ENCODE data around the gene LGALS7B.
"Not testable (repeated sequence)": the region's sequence is repeated elsewhere in the genome, so short reads cannot be mapped to it uniquely, and the experiment has no call there.

LGALS7B gene

DNA sequence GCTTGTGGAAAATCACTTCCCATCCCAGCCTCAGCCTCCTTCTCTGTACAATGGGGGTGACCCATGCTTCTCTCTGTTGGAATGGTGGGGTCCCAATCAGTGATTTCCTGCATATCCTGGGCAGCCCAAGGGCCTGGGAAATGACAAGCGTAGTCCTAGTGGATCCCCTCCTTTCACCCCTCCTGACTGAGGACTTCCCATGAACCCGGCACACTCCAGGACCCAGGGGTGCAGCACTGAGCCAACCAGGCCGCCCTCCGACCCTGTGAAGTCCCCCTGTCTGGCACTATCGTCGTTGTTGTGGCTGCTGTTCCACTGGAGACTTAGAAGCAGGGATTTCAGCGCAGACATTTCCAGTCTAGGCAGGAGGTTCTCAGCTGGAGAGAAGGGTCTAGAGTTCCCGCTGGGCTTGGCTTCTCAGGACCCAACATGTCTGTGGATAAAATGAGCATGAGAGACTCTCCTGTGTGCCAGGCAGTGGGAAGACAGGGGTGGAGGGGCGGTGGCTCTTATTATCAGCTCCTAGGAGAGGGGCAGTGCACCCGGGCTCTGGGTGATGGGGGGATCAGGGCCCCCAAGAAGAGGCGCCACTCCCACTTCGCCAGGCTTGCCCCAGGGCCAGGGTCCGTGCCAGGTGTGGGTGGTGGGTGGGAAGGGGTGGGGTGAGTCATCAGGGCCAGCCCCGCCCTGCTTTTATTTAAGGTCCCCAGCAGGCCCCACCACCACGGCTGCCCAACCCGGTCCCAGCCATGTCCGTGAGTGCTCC, at the start of gene LGALS7B:
LGALS7B (plus strand) TSS at position 723 of the 766 bp plus-strand sequence; CDS start at position 750, 27 bp downstream.
- DNase-seq = no peak

DNA sequence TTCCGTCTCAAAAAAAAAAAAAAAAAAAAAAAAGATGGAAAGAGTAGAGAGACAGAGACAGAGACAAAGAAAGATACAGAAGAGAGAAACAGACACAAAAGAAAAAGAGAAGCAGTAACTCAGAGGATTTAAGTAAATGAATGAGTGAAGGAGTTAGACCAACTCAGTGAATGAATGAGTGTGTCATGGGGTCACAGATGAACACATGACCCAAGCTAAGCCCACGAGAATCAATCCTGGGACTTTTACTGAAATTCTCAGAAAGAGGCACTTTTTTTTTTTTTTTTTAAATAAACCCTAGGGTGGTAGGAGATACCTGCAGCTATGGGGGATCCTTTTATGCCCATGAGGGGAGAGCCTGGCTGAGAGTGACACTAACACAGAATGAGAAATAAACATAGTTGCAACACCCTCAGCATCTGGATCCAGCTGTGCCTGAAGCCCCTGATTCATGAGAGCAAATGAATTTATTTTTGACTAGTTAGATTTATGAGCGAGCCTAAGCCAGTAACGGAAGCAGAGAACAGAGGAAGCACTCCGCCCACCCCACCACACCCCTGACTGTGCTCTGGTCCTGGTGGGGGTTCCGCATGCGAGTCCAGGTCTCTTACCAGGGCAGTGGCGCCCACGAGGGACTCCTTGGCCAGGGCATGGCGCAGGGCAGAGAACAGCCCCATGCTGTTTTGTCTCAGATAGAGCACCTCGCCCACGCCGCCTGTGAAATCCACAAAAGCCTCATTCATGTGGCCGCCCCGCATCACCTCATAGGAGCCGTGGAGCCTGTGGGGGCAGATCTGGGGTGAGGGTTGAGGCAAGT, 49.4 kb upstream of the LGALS7B start:
- no peak for DNase-seq

DNA sequence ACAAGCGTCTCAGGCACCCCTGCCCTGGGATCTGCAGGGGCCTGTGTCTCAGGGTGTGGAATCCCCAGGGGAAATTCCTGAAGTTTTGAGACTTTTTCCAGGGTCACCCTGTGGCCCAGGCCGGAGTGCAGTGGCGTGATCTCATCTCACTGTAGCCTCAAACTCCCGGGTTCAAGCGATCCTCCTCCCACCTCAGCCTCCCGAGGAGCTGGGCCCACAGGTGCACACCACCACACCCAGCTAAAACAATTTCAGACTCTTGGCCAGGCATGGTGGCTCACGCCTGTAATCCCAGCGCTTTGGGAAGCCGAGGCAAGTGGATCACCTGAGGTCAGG, 48.8 kb upstream of the LGALS7B start:
- no peak for DNase-seq

DNA sequence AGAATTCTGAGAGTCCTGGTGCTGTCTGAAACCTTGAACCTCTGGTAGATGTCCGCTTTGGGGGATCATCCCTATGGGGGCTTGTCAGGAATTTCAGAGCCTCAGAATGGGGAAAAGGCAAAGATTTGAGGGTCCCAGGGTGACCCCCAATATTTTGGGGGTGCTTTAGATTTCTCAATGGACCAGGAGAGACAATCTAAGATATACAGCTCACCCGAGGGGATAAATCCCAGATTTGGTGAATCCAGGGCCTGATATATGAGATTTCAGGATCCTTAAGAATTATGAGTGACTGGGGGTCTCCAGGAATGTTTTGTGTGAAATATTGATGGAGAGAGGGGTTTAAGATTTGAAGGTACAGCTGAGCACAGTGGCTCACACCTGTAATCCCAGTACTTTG, 48.1 kb upstream of the LGALS7B start:
- DNase-seq = no peak

DNA sequence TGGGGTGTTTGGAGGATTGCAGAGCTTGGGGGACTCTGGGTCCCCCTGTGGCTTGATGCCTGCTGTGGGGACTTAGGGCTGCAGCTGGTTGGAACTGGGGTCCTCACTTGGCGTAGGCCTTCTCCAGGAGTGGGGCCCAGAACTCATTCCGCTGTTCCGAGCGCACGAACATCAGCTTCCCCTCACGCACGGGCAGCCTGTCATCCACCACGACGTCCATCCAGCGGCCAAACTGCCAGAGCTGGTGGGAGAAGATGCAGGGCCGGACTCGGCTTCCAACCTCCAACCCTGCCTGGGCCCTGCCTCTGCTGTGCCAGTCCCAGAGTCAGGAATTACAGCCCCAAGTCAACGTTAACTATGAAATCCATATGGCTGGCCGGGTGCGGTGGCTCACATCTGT, 47.3 kb upstream of the LGALS7B start:
- no peak for DNase-seq

DNA sequence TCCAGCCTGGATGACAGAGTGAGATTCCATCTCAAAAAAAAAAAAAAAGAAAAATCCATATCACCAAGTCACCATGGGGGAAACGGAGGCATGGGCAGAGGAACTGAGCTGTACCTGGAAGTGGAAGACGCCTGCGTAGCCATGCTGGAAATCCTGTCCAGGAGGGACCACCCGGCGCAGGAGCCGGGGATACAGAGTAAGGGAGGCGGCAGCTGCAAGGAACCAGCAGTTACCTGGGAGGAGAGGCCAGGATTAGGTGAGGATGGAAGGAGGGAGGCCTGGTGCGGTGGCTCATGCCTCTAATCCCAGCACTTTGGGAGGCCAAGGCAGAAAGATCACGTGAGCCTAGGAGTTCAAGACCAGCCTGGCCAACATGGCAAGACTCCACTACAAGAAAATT, 46.7 kb upstream of the LGALS7B start:
- DNase-seq = no peak

DNA sequence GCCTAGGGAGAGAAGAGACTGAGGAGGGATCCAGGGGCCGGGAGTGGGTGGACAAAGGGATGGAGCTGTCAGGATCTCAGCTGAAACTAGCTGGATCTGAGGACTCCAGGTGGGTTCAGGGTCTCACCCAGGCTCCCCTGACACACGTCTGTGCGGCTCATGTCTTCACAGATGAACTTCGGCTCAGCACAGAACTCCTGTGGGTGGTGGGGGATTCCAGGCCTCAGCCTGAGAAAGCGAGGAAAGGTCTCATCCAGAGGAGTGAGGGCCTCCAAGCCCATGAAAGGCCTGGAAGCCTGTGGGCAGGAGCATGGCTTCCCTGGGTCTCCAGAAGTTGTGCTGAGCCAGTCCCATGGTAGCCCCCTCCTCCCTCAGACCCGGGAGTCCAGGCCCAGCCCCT, 46.1 kb upstream of the LGALS7B start:
- DNase-seq = no peak

DNA sequence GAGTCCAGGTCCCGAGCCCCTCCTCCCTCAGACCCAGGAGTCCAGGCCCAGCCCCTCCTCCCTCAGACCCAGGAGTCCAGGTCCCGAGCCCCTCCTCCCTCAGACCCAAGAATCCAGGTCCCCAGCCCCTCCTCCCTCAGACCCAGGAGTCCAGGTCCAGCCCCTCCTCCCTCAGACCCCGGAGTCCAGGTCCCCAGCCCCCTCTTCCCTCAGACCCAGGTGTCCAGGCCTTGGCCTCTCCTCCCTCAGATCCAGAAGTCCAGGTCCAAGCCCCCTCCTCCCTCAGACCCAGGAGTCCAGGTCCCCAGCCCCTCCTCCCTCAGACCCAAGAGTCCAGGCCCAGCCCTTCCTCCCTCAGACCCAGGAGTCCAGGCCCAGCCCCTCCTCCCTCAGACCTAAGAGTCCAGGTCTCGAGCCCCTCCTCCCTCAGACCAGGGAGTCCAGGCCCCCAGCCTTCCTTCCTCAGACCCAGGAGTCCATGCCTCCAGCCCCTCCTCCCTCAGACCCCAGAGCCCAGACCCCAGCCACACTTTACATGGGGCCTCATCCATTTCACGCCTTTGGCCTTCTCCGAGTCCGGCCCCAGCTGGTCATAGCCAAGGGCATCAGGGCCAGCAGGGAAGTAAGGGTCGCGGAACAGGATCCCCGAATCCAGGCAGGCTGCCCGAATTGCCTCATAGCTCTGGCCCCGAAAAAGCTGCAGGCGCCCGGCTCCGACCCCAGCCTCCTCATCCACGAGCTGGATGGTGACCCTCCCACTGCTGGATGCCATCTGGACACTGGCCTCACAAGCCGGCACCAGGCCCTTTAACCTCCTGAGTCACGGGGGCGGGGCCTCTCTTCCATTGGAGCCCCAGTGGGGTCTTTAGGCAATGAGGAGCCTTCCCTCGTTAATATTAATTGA, 45.4 kb upstream of the LGALS7B start:
- no peak for DNase-seq

DNA sequence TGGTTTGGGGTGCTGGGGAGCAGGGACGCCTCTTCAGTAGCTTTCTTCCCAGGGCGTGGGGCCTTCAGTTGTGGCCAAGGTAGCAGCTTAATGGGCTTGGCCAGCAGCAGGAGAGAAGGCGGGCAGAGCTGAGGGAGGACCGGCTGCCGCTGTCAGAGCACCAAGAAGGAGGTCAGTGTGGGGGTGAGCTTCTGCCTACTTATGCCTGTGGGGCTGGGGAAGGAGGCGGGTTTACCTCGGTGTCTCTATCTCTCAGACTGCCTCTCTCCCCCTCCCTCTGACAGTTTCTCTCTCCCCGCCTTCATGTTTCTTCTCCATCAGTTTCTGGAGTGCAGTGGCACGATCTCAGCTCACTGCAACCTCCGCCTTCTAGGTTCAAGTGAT, 44.7 kb upstream of the LGALS7B start, which contains the start of gene CAPN12:
CAPN12 (minus strand) TSS at position 177 of the 384 bp plus-strand sequence. CDS start 309 bp downstream, outside the sequence.
- no peak for DNase-seq

DNA sequence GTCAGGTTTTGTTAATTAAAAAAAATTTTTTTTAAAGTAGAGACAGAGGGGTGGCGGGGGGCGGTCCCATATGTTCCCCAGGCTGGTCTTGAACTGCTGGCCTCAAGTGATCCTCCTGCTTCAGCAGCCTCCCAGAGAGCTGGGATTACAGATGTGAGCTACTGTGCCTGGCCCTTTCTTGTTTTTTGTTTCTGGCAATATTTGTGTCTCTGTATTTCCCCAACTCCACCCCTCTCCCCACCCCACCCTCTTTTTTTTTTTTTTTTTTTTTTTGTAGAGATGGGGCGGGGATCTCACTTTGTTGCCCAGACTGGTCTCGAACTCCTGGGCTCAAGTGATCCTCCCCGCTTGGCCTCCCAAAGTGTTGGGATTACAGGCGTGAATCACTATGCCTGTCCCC, 44.1 kb upstream of the LGALS7B start:
- DNase-seq = no peak

DNA sequence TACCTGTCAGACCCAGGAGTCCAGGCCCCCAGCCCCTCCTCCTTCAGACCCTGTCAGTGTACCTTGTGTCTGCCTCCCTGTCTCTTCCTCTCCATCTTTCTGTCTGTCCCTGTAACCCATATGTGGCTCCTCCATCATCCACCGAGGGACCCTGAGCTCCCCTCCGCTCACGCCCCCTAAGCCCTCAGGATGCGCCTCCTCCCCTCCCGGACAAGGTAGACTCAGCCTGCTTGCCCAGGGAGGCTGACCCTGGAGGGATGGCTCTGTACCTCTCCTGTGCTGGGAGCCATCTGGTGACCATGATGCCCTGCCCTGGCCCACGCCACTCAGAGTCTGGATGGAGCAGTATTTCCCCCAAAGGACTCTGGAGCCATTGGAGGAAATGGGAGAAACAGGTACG, 43.7 kb upstream of the LGALS7B start:
- no peak for DNase-seq

DNA sequence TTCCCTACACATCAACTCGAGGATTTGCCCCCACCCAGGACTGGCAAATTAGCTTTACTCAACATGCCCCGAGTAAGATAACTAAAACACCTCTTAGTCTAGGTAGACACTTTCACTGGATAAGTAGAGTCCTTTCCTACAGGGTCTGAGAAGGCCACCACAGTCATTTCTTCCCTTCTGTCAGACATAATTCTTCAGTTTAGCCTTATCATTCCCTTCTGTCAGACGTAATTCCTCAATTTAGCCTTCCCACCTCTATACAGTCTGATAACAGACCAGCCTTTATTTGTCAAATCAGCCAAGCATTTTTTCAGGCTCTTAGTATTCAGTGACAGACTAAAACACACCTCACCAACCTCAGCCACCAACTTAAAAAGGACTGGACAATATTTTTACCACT, 35.2 kb upstream of the LGALS7B start:
- DNase-seq = not testable (repeated sequence)

DNA sequence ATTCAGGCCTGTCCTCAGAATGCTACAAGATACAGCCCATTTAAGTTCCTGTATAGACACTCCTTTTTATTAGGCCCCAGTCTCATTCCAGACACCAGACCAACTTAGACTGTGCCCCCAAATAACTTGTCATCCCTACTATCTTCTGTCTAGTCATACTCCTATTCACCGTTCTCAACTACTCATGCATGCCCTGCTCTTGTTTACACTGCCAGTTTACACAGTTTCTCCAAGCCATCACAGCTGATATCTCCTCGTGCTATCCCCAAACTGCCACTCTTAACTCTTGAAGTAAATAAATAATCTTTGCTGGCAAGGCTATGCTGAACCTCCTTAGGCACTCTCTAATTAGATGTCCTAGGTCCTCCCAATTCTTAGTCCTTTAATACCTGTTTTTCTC, 34.8 kb upstream of the LGALS7B start:
- not testable (repeated sequence) for DNase-seq

DNA sequence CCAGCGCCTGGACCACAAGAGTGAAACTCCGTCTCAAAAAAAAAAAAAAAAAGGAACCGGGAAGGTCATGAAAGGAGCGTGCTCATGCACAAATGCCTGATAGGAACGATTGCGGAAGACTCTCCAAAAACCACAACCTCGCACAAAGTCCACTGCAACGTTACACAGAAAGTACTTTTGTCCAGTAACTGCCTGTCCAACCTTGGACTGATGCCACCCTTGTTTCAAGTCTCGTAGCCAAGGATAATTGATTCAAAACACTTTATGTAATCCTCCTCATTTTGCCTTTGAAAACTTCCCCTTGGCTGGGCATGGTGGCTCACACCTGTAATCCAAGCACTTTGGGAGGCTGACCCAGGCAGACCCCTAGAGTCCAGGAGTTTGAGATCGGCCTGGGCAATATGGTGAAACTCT, 29.4 kb upstream of the LGALS7B start:
- DNase-seq = no peak

DNA sequence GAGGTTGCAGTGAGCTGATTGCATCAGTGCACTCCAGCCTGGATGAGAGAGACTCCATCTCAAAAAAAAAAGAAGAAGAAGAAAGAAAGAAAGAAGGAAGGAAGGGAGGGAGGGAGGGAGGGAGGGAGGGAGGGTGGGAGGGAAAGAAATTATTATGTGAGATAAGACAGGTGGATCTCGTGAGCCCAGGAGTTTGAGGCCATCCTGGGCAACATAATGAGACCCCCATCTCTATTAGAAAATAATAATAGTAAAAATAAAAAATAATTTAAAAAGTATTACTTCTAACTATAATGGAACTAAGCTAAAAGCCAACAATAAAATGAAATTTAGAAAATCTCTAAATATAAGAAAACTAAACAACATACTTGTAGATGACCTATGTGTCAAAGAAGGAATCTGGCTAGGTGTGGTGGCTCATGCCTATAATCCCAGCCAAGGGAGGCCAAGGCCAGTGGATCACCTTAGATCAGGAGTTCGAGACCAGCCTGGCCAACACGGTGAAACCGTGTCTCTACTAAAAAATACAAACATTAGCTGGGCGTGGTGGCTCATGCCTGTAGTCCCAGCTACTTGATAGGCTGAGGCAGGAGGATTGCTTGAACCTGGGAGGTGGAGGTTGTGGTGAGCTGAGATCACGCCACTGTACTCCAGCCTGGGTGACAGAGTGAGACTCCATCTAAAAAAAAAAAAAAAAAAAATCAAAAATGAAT, 28.0 kb upstream of the LGALS7B start:
- not testable (repeated sequence) for DNase-seq

DNA sequence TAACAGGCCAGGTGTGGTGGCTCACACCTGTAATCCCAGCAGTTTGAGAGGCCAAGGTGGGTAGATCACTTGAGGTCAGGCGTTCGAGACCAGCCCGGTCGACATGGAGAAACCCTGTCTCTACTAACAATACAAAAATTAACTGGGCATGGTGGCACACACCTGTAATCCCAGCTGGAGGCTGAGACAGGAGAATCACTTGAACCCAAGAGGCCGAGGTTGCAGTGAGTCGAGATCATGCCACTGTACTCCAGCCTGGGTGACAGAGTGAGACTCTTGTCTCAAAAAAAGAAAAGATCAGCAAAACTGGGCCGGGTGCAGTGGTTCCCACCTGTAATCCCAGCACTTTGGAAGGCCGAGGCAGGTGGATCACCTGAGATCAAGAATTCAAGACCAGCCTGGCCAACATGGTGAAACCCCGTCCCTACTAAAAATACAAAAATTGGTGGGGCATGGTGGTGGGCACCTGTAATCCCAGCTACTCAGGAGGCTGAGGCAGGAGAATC, 27.1 kb upstream of the LGALS7B start:
- DNase-seq = not testable (repeated sequence)

DNA sequence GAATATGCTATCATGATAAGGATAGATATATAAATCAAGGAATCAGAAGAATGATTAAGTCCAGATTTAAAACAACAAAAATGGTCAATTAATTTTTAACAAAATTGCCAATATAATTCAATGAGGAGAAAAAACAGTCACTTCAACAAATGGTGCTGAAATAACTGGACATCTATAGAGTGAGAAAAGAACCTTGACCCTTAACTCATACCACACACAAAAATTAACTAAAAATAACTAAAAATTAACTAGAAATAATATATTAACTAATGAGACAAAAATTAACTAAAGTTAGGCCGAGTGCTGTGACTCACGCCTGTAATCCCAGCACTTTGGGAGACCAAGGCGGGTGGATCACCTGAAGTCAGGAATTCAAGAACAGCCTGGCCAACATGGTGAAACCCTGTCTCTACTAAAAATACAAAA, 25.2 kb upstream of the LGALS7B start:
- no peak for DNase-seq

DNA sequence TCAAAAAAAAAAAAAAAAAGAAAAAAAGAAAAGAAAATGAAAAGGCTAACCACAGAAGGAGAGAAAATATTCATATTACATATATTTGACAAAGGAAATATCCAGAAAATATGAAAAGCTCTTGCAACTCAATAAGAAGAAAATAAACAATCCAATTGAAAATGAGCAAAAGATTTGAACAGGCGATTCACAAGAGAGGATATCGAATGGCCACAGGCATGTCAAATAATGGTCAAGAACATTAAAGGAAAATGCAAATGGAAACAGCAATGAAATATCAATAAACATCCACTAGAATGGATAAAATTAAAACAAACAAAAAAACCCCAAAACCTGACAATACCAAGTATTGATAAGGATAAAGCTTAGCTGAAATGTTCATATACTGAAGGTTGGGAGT, 23.8 kb upstream of the LGALS7B start:
- DNase-seq = no peak

DNA sequence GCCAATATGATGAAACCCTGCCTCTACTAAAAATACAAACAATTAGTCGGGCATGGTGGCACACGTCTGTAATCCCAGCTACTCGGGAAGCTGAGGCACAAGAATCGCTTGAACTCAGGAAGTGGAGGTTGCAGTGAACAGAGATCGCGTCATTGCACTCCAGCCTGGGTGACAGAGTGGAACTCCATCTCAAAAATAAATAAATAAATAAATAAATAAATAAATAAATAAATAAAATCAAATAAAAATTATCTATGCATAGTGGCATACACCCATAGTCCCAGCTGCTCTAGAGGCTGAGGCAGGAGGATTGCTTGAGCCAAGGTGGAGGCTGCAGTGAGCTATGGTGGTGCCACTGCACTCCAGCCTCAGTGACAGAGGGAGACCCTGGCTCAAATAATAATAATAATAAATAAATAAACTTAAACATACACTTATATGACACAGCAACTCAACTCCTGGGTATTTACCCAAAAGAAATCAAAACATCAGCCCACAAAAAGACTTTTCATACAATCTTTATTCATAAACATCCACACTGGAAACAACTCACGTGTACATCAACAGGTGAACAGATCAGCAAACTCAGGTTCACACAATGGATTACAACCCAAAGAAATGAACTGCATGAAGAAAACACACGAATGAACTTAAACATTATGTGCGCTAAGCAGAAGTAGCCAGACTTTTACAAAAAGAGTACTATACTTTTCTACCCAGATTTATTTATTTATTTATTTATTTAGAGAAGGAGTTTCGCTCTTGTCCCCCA, 22.5 kb upstream of the LGALS7B start:
- DNase-seq = no peak

DNA sequence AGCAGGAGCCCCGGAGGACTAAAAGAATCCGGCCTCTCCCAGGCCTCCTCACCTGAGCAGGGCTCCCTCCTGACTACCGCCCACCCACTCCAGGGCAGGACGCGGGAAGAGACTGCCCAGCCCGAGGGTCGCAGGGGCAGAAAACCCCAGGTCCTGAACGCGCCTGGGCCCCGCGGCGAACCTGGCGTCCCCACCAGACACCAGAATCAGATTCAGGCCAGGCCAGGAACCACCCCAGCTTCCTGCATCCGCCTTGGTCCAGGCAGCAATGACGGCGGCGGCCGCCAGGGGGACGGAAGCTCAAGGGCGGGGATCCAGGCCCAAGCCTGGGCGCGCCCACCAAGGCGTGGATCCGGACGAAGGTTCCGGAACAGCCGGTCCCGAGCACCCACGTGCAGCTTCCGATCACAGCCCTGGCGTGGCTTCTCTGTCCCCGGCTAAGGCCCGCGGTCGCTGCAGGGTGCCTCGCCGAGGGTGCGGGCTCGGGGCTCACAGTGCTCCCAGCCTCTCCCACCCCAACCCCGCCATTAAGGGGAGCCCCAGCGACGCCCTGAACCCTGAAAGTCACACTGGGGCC, 19.3 kb upstream of the LGALS7B start:
- DNase-seq = no peak

Data from NCI-H1694 (cell line).